ENCODE measurements around the gene SPSB1.

Gene SPSB1

GRCh38 chr1:9308236-9308785 is 15.6 kb downstream of the SPSB1 start:
- TF ChIP-seq CREB5 (CRISPR knock-in tag; IDR thresholded peaks at IDR 0.05; ENCODE audit: low read depth) (no peak), OSR1 (CRISPR knock-in tag; IDR thresholded peaks at IDR 0.05) (no peak), ZFP3 (CRISPR knock-in tag; IDR thresholded peaks at IDR 0.05) (no peak), PPARA (CRISPR knock-in tag; IDR thresholded peaks at IDR 0.05; ENCODE audit: borderline replicate concordance) (no peak), ARNTL (CRISPR knock-in tag; IDR thresholded peaks at IDR 0.05; ENCODE audit: borderline replicate concordance, low read depth) (no peak), RARB (CRISPR knock-in tag; IDR thresholded peaks at IDR 0.05) (no peak), PATZ1 (CRISPR knock-in tag; IDR thresholded peaks at IDR 0.05; ENCODE audit: borderline replicate concordance) (no peak), TSHZ2 (CRISPR knock-in tag; IDR thresholded peaks at IDR 0.05) (no peak)
- ATAC-seq, result no peak

GRCh38 chr1:9309080-9309479 is 16.4 kb downstream of the SPSB1 start:
- no peak for TF ChIP-seq TSHZ2 (CRISPR knock-in tag; IDR thresholded peaks at IDR 0.05)
- TF ChIP-seq ZNF70 (CRISPR knock-in tag; IDR thresholded peaks at IDR 0.05), result no peak
- no peak for TF ChIP-seq ZNF8 (CRISPR knock-in tag; IDR thresholded peaks at IDR 0.05)
- no peak for TF ChIP-seq ZNF565 (CRISPR knock-in tag; conservative IDR thresholded peaks at IDR 0.05; ENCODE audit: low read depth)
- TF ChIP-seq ARNTL (CRISPR knock-in tag; IDR thresholded peaks at IDR 0.05; ENCODE audit: borderline replicate concordance, low read depth), result no peak
- no peak for TF ChIP-seq RARB (CRISPR knock-in tag; IDR thresholded peaks at IDR 0.05)
- TF ChIP-seq ZFP30 (CRISPR knock-in tag; IDR thresholded peaks at IDR 0.05), result no peak
- TF ChIP-seq CSDC2 (CRISPR knock-in tag; IDR thresholded peaks at IDR 0.05), result no peak
- no peak for TF ChIP-seq GLIS3 (CRISPR knock-in tag; IDR thresholded peaks at IDR 0.05)
- no peak for TF ChIP-seq OSR1 (CRISPR knock-in tag; IDR thresholded peaks at IDR 0.05)
- no peak for TF ChIP-seq ZC3H10 (CRISPR knock-in tag; IDR thresholded peaks at IDR 0.05)
- TF ChIP-seq TCF4 (CRISPR knock-in tag; IDR thresholded peaks at IDR 0.05; ENCODE audit: borderline replicate concordance), result no peak
- no peak for TF ChIP-seq TOX (CRISPR knock-in tag; IDR thresholded peaks at IDR 0.05; ENCODE audit: borderline replicate concordance)
- TF ChIP-seq PATZ1 (CRISPR knock-in tag; IDR thresholded peaks at IDR 0.05; ENCODE audit: borderline replicate concordance), result no peak
- TF ChIP-seq POU6F1 (CRISPR knock-in tag; IDR thresholded peaks at IDR 0.05; ENCODE audit: borderline replicate concordance, low read depth), result no peak
- TF ChIP-seq SNAI2 (CRISPR knock-in tag; IDR thresholded peaks at IDR 0.05), result no peak
- ATAC-seq, result no peak
